ENCODE measurements around the gene FTL.
A peak's percentile ranks its signal among the peaks of the same experiment; 100 is the strongest.

Gene FTL

GRCh38 chr19:48965806-48966540, 864 bp downstream of the FTL start:
- peak; percentile 84 to 86 for DNase-seq (ENCODE audit: low read depth in 1 of 2, low spot score in 1 of 2)

- no peak for DNase-seq (ENCODE audit: low read depth in 1 of 2, low spot score in 1 of 2)
Measured at GRCh38 chr19:48966541-48967345, 1.6 kb downstream of the FTL start.

GRCh38 chr19:48967346-48968178, 2.5 kb downstream of the FTL start:
- no peak for DNase-seq (ENCODE audit: low read depth in 1 of 2, low spot score in 1 of 2)

GRCh38 chr19:48968179-48968661, 3.1 kb downstream of the FTL start:
- DNase-seq (ENCODE audit: low read depth in 1 of 2, low spot score in 1 of 2), result no peak

- no peak for DNase-seq (ENCODE audit: low read depth in 1 of 2, low spot score in 1 of 2)
Measured at GRCh38 chr19:48968813-48969218, 3.7 kb downstream of the FTL start.

- no peak for DNase-seq (ENCODE audit: low read depth in 1 of 2, low spot score in 1 of 2)
Measured at GRCh38 chr19:48969276-48970138, 4.4 kb downstream of the FTL start.

- DNase-seq (ENCODE audit: low read depth in 1 of 2, low spot score in 1 of 2), result no peak
Measured at GRCh38 chr19:48970139-48970766, 5.1 kb downstream of the FTL start.

- peak; percentile 69 to 70 for DNase-seq (ENCODE audit: low read depth in 1 of 2, low spot score in 1 of 2)
Measured at GRCh38 chr19:48970923-48971395, 5.8 kb downstream of the FTL start.

GRCh38 chr19:48975947-48976847, 11.1 kb downstream of the FTL start:
- no peak for DNase-seq (ENCODE audit: low read depth in 1 of 2, low spot score in 1 of 2)

- no peak for DNase-seq (ENCODE audit: low read depth in 1 of 2, low spot score in 1 of 2)
Measured at GRCh38 chr19:48977061-48977460, 12.0 kb downstream of the FTL start.

- DNase-seq (ENCODE audit: low read depth in 1 of 2, low spot score in 1 of 2), result no peak
Measured at GRCh38 chr19:48982280-48982679, 17.2 kb downstream of the FTL start.

- DNase-seq (ENCODE audit: low read depth in 1 of 2, low spot score in 1 of 2), result no peak
Measured at GRCh38 chr19:48985711-48986110, 20.6 kb downstream of the FTL start.

GRCh38 chr19:48986211-48986610, 21.1 kb downstream of the FTL start:
- DNase-seq (ENCODE audit: low read depth in 1 of 2, low spot score in 1 of 2), result no peak

- no peak for DNase-seq (ENCODE audit: low read depth in 1 of 2, low spot score in 1 of 2)
Measured at GRCh38 chr19:48987323-48987722, 22.2 kb downstream of the FTL start.

- DNase-seq (ENCODE audit: low read depth in 1 of 2, low spot score in 1 of 2), result no peak
Measured at GRCh38 chr19:48988286-48988685, 23.2 kb downstream of the FTL start.

GRCh38 chr19:48988860-48989259, 23.8 kb downstream of the FTL start:
- no peak for DNase-seq (ENCODE audit: low read depth in 1 of 2, low spot score in 1 of 2)

GRCh38 chr19:48989701-48990291, 24.7 kb downstream of the FTL start:
- DNase-seq (ENCODE audit: low read depth in 1 of 2, low spot score in 1 of 2), result no peak

GRCh38 chr19:48990400-48990799, 25.3 kb downstream of the FTL start:
- DNase-seq (ENCODE audit: low read depth in 1 of 2, low spot score in 1 of 2), result no peak

Measured in activated CD4-positive, alpha-beta T cell treated with anti-CD3 and anti-CD28 coated beads, Interleukin-2, amount 50 U/mL, for 24 hours (primary cell).